ENCODE measurements around the gene PKHD1.

DNA sequence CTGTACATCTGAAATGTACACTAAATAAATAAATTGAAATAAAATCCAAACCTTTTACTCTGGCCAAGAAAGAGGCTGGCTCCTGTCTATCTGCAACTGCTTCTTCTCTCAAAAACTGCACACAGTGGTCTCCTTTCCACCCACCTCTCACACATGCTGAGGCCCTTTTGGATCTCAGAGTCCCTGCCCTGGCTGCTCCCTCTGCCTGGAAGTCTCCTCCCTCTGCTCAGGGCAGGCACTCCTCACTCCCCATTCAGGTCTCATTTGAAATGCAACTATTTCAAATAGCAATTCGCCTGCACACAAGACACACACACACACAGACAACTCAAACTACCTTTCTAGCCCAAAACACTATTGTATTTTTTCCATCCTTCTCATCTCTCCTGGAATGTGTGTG, 348.8 kb downstream of the PKHD1 start:
- TF ChIP-seq, protein P1, sequence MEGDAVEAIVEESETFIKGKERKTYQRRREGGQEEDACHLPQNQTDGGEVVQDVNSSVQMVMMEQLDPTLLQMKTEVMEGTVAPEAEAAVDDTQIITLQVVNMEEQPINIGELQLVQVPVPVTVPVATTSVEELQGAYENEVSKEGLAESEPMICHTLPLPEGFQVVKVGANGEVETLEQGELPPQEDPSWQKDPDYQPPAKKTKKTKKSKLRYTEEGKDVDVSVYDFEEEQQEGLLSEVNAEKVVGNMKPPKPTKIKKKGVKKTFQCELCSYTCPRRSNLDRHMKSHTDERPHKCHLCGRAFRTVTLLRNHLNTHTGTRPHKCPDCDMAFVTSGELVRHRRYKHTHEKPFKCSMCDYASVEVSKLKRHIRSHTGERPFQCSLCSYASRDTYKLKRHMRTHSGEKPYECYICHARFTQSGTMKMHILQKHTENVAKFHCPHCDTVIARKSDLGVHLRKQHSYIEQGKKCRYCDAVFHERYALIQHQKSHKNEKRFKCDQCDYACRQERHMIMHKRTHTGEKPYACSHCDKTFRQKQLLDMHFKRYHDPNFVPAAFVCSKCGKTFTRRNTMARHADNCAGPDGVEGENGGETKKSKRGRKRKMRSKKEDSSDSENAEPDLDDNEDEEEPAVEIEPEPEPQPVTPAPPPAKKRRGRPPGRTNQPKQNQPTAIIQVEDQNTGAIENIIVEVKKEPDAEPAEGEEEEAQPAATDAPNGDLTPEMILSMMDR (IDR thresholded peaks at IDR 0.05): no peak
- no peak for TF ChIP-seq JUND (IDR thresholded peaks at IDR 0.05)

Data from SK-N-SH (cell line).